Kidney (tissue), 14 donors: ENCODE results near the gene SNX13. TPM values are rescaled to one million over a fixed set of nuclear protein-coding genes. Genes with fewer than 3 reads are reported as not detected.

ENCODE experiments used
- DNase-seq, 5 donors: peaks; one replicate each; pipeline ENCODE4 v3.0.0-alpha.2; 2013 to 2020
- FAIRE-seq: peaks from 2 replicates; lab custom pipeline; 2012; peaks lifted over from hg19 to GRCh38; lab: Jason Lieb, UNC
- H3K27ac ChIP-seq, 2 donors: one replicate each; pipeline ENCODE4 v1.7.0; 2013; ENCODE audit warnings: low read depth in 2 of 2, low read length in 2 of 2, inconsistent platforms in 1 of 2
- H3K27me3 ChIP-seq: one replicate; pipeline ENCODE4 v1.7.1; 2013; ENCODE audit warnings: low read length, inconsistent platforms; ENCODE audit not compliant: control insufficient read depth, insufficient read depth
- H3K36me3 ChIP-seq, 3 donors: one replicate each; pipeline versions ENCODE4 v1.7.0 to v1.7.1; 2013; ENCODE audit warnings: low read length in 3 of 3, control low read depth in 1 of 3, inconsistent platforms in 1 of 3; ENCODE audit not compliant: insufficient read depth in 3 of 3, control insufficient read depth in 2 of 3
- H3K4me1 ChIP-seq, 3 donors: one replicate each; pipeline versions ENCODE4 v1.7.0 to v1.7.1; 2013; ENCODE audit warnings: low read length in 3 of 3, inconsistent platforms in 1 of 3, low read depth in 1 of 3; ENCODE audit not compliant: control insufficient read depth in 2 of 3, insufficient read depth in 2 of 3
- H3K4me3 ChIP-seq, 3 donors: one replicate each; pipeline versions ENCODE4 v1.7.0 to v1.8.1; 2013; ENCODE audit warnings: low read length in 3 of 3, control low read depth in 1 of 3, inconsistent platforms in 1 of 3
- H3K9ac ChIP-seq, 3 donors: one replicate each; pipeline versions ENCODE4 v1.7.0 to v1.7.1; 2013; ENCODE audit warnings: low read length in 3 of 3, control low read depth in 1 of 3, inconsistent platforms in 1 of 3
- H3K9me3 ChIP-seq, 3 donors: one replicate each; pipeline versions ENCODE4 v1.7.0 to v1.7.1; 2013; ENCODE audit warnings: low read length in 3 of 3, control low read depth in 1 of 3, inconsistent platforms in 1 of 3; ENCODE audit not compliant: control insufficient read depth in 2 of 3, insufficient read depth in 1 of 3
- intact Hi-C: fragments of 100-400 bp; cut with DNase I; formaldehyde crosslinking; loops from one replicate; pipeline ENCODE4 v1.11.1; 2022
- polyA plus RNA-seq: library from polyadenylated mRNA; stranded (reverse); fragments of 350-450 nt; fragmentation: Illumina TruSeq; extraction: RNeasy Lipid Tissue Mini Kit (QIAGEN cat#74804); gene quantifications from one replicate; pipeline ENCODE4 v1.2.3, GENCODE V29; 2014; ENCODE audit warnings: low read depth, low replicate concordance; ENCODE audit not compliant: insufficient read depth
- total RNA-seq: library from RNA; stranded (reverse); fragmentation: NEBNext Ultra II Directional; extraction: Animal tissue kit (Norgen Biotek cat#: 25700); gene quantifications from one replicate; pipeline ENCODE4 v1.2.1, GENCODE V29; 2021
- TF ChIP-seq, protein P1 (sequence below): IDR thresholded peaks from 3 replicates; pipeline ENCODE4 v1.5.1; 2012; ENCODE audit warnings: mild to moderate bottlenecking, moderate library complexity, borderline replicate concordance; ENCODE audit not compliant: insufficient read depth; ENCODE audit errors: extremely low read depth
- donor health status: control.
- donor health status: control.
- donor health status: control.
- donor health status: control.
- donor health status: control.
- donor health status: DM: yes; HTN: yes; CAD: no.
- donor health status: Normal renal cell carcinoma (clear cell type).

Gene SNX13
- total and polyA plus RNA-seq, 2 donors from 2014 or later, result 9.9 to 57.0 TPM

GRCh38 chr7:17988141-17988540, 47.8 kb upstream of the SNX13 start:
- Histone ChIP-seq H3K4me3 (no peak overlapping the region), H3K36me3 (no peaks in the 10 kb centered on the region), H3K4me1 (no peaks in the 10 kb centered on the region), H3K9me3 (no peaks in the 10 kb centered on the region), H3K27me3 (no peaks in the 10 kb centered on the region), H3K27ac (no peak overlapping the region), H3K9ac (no peak overlapping the region)
- no peak for FAIRE-seq
- DNase-seq, result no peak
- intact Hi-C loops, result no loop called here
- TF ChIP-seq, protein P1, sequence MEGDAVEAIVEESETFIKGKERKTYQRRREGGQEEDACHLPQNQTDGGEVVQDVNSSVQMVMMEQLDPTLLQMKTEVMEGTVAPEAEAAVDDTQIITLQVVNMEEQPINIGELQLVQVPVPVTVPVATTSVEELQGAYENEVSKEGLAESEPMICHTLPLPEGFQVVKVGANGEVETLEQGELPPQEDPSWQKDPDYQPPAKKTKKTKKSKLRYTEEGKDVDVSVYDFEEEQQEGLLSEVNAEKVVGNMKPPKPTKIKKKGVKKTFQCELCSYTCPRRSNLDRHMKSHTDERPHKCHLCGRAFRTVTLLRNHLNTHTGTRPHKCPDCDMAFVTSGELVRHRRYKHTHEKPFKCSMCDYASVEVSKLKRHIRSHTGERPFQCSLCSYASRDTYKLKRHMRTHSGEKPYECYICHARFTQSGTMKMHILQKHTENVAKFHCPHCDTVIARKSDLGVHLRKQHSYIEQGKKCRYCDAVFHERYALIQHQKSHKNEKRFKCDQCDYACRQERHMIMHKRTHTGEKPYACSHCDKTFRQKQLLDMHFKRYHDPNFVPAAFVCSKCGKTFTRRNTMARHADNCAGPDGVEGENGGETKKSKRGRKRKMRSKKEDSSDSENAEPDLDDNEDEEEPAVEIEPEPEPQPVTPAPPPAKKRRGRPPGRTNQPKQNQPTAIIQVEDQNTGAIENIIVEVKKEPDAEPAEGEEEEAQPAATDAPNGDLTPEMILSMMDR, result no peak

GRCh38 chr7:17986851-17987250, 46.6 kb upstream of the SNX13 start:
- DNase-seq (peak in 2 of 5 donors; percentile 14 to 34), FAIRE-seq (no peak)
- TF ChIP-seq, protein P1, result no peak
- Histone ChIP-seq H3K27me3 (no peaks in the 10 kb centered on the region), H3K27ac (no peak overlapping the region), H3K9ac (no peak overlapping the region), H3K9me3 (no peaks in the 10 kb centered on the region), H3K4me3 (no peak overlapping the region), H3K36me3 (no peaks in the 10 kb centered on the region), H3K4me1 (no peaks in the 10 kb centered on the region)
- intact Hi-C loops, result no loop called here

GRCh38 chr7:17985473-17986239, 45.4 kb upstream of the SNX13 start:
- H3K27ac ChIP-seq, result no peak overlapping the region
- FAIRE-seq, result no peak

More at GRCh38 chr7:17985473-17986239, 45.4 kb upstream of the SNX13 start:
- no peaks in the 10 kb centered on the region for H3K27me3 ChIP-seq
- H3K9ac ChIP-seq, result no peak overlapping the region
- no peaks in the 10 kb centered on the region for H3K36me3 ChIP-seq
- H3K4me3 ChIP-seq, result no peak overlapping the region
- H3K4me1 ChIP-seq, result no peaks in the 10 kb centered on the region
- DNase-seq, result no peak
- intact Hi-C loops, result no loop called here
- TF ChIP-seq, protein P1, result no peak
- peaks cover 0 to 4% (median 0%) of the 10 kb centered on the region in 3 donors for H3K9me3 ChIP-seq
